HEK293 (cell line): ENCODE results near the gene VPS26B.

ENCODE experiments used
- BCL11A ChIP-seq: fragments of 450-650 bp; formaldehyde crosslinking; IDR thresholded peaks from 2 replicates; pipeline ENCODE4 v1.5.1; 2016; ENCODE audit warnings: low read depth, missing biosample characterization, missing genetic modification characterization
- CTCF ChIP-seq: fragments of 450-650 bp; formaldehyde crosslinking; IDR thresholded peaks from 2 replicates; pipeline ENCODE4 v1.5.1; 2016; ENCODE audit warnings: missing biosample characterization, missing genetic modification characterization
- EGR2 ChIP-seq: fragments of 450-650 bp; formaldehyde crosslinking; IDR thresholded peaks from 2 replicates; pipeline ENCODE4 v1.5.1; 2016; ENCODE audit warnings: low read depth, missing biosample characterization, missing genetic modification characterization
- ZFP3 ChIP-seq: fragments of 450-650 bp; formaldehyde crosslinking; IDR thresholded peaks from 2 replicates; pipeline ENCODE4 v1.5.1; 2016; ENCODE audit warnings: low read depth, missing biosample characterization, missing genetic modification characterization
- ZFP41 ChIP-seq: fragments of 450-650 bp; formaldehyde crosslinking; IDR thresholded peaks from 2 replicates; pipeline ENCODE4 v1.5.1; 2016; ENCODE audit warnings: missing biosample characterization, missing genetic modification characterization, borderline replicate concordance
- ZNF10 ChIP-seq: fragments of 450-650 bp; formaldehyde crosslinking; IDR thresholded peaks from 2 replicates; pipeline ENCODE4 v1.5.1; 2017; ENCODE audit warnings: missing biosample characterization, missing genetic modification characterization
- ZNF16 ChIP-seq: fragments of 450-650 bp; formaldehyde crosslinking; IDR thresholded peaks from 2 replicates; pipeline ENCODE4 v1.5.1; 2016; ENCODE audit warnings: low read depth, missing biosample characterization, missing genetic modification characterization
- ZNF549 ChIP-seq: fragments of 450-650 bp; IDR thresholded peaks from 2 replicates; pipeline ENCODE4 v1.5.1; 2018; ENCODE audit warnings: missing biosample characterization, missing genetic modification characterization, mild to moderate bottlenecking, inconsistent platforms, moderate library complexity
- ZNF596 ChIP-seq: fragments of 450-650 bp; IDR thresholded peaks from 2 replicates; pipeline ENCODE4 v1.5.0; 2018; ENCODE audit warnings: missing biosample characterization, mild to moderate bottlenecking, missing genetic modification characterization, moderate library complexity
- ZNF660 ChIP-seq: fragments of 450-650 bp; IDR thresholded peaks from 2 replicates; pipeline ENCODE4 v1.5.1; 2018; ENCODE audit warnings: missing biosample characterization, mild to moderate bottlenecking, missing genetic modification characterization
- ZNF747 ChIP-seq: fragments of 450-650 bp; formaldehyde crosslinking; IDR thresholded peaks from 2 replicates; pipeline ENCODE4 v1.5.1; 2016; ENCODE audit warnings: missing biosample characterization, missing genetic modification characterization
- TF ChIP-seq, protein P1 (sequence below): fragments of 450-650 bp; formaldehyde crosslinking; IDR thresholded peaks from 2 replicates; pipeline ENCODE4 v1.5.1; 2016; ENCODE audit warnings: missing biosample characterization, missing genetic modification characterization, low read depth
- TF ChIP-seq, protein P2 (sequence below): fragments of 450-650 bp; IDR thresholded peaks from 2 replicates; pipeline ENCODE4 v1.5.1; 2018; ENCODE audit warnings: missing biosample characterization, missing genetic modification characterization

DNA sequence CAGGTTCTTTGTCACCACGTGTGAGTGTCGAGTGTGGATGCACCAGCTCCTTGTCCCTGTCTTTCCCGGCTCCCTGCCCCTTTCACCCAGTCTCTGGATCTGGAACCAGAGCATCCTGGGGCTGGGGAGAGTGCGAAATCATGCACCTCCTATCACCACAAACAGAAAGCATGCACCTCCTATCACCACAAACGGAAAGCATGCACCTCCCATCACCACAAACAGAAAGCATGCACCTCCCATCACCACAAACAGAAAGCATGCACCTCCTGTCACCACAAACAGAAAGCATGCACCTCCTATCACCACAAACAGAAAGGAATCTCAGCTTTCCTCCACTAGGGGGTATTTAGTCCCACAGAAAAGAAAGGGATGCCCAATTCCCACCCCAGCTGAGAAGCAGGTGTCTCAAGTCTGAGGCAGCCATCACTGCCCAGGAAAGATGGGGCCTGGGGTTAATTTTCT lies 45.8 kb downstream of the VPS26B start:
- TF ChIP-seq BCL11A (tag by site-specific recombination) (no peak), ZNF660 (no peak), EGR2 (tag by site-specific recombination) (no peak), CTCF (no peak), ZNF549 (tag by site-specific recombination) (no peak), ZNF10 (tag by site-specific recombination) (no peak), ZFP41 (tag by site-specific recombination) (no peak), ZFP3 (tag by site-specific recombination) (no peak), ZNF747 (tag by site-specific recombination) (no peak), ZNF596 (tag by site-specific recombination) (no peak), ZNF16 (tag by site-specific recombination) (no peak)
- TF ChIP-seq, protein P1, sequence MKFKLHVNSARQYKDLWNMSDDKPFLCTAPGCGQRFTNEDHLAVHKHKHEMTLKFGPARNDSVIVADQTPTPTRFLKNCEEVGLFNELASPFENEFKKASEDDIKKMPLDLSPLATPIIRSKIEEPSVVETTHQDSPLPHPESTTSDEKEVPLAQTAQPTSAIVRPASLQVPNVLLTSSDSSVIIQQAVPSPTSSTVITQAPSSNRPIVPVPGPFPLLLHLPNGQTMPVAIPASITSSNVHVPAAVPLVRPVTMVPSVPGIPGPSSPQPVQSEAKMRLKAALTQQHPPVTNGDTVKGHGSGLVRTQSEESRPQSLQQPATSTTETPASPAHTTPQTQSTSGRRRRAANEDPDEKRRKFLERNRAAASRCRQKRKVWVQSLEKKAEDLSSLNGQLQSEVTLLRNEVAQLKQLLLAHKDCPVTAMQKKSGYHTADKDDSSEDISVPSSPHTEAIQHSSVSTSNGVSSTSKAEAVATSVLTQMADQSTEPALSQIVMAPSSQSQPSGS: no peak
- TF ChIP-seq, protein P2, sequence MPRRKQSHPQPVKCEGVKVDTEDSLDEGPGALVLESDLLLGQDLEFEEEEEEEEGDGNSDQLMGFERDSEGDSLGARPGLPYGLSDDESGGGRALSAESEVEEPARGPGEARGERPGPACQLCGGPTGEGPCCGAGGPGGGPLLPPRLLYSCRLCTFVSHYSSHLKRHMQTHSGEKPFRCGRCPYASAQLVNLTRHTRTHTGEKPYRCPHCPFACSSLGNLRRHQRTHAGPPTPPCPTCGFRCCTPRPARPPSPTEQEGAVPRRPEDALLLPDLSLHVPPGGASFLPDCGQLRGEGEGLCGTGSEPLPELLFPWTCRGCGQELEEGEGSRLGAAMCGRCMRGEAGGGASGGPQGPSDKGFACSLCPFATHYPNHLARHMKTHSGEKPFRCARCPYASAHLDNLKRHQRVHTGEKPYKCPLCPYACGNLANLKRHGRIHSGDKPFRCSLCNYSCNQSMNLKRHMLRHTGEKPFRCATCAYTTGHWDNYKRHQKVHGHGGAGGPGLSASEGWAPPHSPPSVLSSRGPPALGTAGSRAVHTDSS (tag by site-specific recombination): no peak
